Activated CD4-positive, alpha-beta T cell treated with anti-CD3 and anti-CD28 coated beads, Interleukin-2, amount 50 U/mL, for 48 hours (primary cell): ENCODE measurements around the gene TRAF7.
"Not testable (repeated sequence)": the region's sequence is repeated elsewhere in the genome, so short reads cannot be mapped to it uniquely, and the experiment has no call there.

Experiments
- DNase-seq, 2 experiments: peaks; one replicate each; pipeline ENCODE4 v3.0.0-alpha.2; 2020

TRAF7 gene

DNA sequence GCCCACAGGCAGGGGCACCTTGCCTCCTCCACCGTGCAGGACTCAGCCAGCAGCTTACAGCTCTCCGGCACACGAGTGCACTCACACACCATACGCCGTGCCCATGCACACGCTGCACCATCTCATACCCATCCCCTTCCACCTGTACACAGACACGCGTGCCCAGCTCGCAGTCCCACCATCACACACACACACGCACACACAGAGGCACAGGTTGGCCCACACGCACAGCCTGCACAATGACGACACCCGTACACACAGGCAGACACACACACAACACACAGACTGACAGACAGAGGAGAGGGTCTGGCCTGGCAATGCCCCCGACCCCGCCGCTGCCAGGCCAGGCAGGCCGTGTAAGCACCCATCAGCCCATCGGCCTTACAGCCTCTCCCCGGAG, 28.8 kb downstream of the TRAF7 start:
- no peak for DNase-seq

DNA sequence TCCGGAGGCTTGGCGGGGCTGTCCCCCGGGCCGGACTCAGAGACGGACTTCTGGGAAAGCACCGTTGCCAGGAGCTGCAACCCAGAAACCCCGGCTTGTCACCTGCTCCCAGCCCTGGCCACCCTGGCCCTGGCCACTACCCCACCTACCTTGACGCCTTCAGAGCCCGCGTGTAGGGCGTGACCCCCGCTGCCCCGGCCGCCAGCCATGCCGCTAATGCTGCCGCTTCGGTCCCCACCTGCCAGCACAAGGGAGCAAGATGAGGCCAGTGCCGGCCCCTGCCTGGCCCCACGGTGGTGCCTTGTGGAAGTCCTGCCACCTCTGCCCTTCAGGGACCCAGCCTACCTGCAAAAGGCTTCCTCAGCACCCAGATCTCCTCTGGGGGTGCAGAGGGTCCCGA, 29.4 kb downstream of the TRAF7 start:
- DNase-seq = no peak

DNA sequence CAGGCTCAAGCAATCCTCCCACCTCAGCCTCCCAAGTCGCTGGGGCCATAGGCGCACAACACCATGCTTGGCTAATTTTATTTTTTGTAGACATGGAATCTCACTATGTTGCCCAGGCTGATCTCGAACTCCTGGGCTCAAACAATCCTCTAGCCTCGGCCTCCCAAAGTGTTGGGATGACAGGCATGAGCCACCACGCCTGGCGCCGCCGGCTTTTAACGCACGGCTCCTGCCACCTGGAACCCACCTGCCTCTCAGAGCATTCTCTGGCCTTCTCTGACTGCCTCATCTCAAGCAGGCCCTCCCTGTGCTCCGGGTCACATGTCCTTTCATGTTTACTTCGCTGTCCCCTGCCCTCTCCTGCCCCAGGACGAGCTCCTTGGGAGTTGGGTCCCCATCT, 30.5 kb downstream of the TRAF7 start:
- no peak for DNase-seq

DNA sequence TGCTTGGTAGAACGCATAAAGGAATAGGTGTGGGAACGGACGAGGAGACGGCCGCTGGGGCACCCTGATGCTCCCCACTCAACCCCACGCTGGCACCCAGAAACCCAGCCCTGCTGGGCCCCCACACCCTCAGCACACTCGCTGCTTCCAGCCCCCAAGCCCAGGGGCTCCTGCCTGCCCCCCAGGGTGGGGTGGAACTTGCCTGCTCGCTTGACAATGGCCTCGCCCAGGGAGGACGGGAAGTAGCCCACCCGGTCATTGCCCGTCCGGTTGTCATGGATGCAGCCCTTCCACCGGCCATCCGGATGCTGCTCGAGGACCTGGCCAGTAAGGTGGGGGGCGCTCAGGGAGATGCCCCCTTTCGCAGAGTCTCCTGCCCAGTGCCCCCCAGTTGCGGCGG, 30.9 kb downstream of the TRAF7 start:
- DNase-seq = no peak

DNA sequence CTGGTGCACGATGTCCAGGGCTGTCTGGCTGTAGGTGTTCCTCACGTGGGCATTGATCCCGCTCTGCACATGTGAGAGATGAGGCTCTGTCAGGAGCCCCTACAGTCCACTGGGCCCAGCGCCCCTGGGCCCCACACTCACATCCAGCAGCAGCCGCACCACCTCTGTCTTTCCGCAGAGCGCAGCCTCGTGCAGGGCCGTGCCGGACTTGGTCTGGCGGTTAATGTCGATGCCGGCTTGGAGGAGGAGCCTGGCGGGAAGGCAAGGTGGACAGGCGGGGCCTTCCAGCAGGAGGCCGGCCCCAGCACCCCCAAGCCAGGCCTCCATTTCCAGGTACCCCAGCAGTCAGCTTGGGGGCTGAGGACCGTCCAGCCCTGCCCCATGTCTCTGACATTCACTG, 31.6 kb downstream of the TRAF7 start:
- no peak for DNase-seq

DNA sequence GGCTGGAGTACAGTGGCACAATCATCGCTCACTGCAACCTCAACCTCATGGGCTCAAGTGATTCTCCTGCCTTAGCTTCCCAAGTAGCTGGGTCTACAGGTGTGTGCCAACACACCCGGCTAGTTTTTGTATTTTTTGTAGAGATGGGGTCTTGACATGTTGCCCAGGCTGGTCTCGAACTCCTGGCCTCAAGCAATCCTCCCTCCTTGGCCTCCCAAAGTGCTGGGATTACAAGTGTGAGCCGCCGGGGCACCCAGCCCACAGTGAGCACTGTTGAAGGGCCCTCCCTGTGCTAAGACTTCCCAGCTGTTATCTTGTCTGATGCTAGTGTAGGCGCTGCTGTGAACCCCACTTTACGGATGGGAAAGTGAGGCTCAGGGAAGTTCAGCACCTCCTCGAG, 32.8 kb downstream of the TRAF7 start:
- DNase-seq = no peak

DNA sequence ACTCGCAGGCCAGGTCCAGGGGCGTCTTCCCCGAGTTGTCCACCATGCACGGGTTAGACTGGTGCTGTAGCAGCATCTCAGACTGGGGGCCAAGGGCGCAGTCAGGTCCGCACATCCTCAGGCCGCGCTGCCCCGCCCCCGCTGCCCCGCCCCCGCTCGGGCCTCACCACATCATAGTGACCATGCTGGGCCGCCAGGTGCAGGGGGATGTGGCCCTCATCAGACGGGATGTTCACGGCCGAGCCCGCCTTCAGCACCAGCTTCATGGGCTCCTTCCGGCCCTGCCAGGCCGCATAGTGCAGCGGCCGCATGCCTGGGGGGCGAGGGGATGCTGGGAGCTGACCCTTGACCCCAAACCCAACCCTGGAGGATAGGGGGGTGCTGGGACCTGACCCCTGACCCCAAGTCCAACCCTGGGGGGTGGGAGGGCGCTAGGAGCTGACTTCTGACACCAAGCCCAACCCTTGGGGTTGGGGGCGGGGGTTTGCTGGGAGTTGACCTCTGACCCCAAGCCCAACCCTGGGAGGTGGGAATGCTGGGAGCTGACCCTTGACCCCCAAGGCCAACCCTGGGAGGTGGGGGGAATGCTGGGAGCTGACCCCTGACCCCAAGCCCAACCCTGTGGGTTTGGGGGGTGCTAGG, 33.8 kb downstream of the TRAF7 start:
- no peak for DNase-seq

DNA sequence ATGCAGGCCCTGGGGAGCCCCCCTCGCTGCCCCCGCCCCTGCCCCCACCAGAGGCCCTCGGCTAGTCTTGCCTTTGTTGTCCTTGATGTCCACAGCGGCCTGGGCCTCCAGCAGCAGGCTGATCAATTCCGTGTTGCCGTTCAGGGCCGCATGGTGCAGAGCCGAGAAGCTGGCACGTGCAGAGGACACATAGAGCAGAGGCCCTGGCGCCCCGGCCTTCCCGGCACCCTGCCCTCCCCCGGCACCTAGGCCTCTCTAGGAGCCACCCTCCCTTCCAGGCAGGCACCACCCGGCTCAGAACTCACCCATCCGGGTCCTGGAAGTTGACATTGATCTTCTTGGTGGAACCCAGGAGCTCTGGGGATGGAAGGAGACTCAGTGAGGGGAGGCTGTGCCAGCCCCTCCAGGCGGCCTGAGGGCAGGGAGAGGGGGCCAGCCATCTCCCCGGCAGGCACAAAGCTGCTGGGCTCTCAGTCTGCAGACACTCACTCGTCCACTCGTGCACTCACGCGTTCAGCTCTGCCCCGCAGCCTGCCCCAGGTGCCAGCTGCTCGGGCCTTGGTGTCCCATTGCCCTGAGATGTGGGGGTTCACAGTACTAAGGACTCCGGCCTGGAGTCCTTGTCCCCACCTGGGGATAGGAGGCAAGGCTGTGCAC, 34.5 kb downstream of the TRAF7 start:
- DNase-seq = no peak

DNA sequence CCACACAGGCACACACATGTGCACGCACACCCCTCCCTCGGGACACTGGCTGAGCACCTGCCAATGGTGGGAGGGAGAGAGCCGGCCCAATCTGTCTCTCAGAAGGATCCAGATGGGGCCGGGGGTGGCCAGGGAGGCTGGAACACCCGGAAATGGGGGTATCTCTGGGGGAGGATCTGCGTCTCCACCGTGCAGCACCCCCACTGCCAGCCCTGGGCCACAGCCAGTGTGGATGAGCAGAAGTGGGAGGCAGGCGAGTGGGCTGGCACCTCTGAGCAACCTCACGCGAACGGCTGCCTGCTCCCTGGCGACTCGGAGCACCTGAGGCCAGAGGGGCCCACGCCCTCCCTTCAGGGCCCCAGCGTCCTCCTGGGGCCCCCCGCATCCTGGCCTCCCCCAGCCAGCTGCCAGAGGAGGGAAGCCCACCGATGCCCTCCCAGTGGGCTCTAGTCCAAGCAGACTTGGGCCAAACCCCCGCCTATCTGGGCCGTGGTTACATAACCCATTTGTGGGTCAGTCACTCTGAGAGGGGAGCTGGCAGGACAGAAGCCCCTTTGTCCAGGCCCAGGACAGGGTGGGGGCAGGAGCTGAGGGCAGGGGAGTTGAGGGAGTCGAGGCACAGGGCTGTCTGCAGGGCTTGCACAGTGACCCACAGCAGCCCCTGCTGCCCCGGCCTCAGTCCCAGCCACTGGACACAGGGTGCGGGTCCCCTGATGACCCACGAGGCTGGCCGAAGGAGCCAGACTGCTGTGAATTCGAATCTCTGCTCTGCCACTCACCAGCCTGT, 35.3 kb downstream of the TRAF7 start:
- DNase-seq = no peak

DNA sequence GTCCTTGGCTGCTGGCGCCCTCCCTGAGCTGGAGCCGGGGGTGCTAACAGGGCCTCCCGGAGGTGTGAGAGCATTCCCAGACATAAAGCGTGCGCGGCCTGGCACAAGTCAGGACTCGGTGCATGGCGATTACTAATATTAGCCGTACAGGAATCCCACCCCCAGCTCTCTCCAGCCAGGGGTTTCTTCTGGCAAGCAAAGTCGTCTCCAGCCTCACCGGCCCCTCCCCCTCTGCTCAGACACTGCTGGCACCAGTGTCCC, 35.8 kb downstream of the TRAF7 start:
- no peak for DNase-seq

DNA sequence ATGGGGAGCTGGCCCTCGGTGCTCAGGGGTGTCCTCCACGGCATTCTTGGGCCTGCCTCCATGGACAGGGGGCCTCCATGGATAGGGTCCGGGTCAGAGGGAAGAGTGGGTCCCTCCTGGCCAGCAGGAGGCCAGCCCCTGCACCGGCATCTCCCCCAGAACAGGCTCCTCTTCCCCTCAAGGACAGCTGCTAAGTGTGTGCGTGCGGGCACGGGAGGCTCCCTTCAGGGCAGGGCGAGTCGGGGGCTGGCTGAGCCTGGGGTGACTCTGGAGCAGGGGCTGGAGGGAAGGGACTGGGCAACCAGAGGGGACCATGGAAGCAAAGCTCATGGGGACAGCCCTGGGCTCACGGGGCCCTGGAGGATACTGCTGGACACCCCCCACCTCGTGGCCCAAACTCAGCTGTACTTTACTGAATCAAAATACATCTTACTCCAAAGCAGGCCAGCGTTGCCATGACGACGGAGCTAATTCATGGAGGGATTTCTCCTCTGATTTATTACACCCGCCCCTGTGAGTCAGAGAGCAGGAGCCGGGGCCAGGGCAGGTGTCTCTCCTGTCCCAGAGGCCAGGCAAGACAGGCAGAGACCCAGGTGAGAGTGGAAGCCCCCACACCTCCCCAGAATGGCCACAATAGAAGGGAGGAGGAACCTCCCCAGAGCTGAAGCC, 38.7 kb downstream of the TRAF7 start:
- no peak for DNase-seq

DNA sequence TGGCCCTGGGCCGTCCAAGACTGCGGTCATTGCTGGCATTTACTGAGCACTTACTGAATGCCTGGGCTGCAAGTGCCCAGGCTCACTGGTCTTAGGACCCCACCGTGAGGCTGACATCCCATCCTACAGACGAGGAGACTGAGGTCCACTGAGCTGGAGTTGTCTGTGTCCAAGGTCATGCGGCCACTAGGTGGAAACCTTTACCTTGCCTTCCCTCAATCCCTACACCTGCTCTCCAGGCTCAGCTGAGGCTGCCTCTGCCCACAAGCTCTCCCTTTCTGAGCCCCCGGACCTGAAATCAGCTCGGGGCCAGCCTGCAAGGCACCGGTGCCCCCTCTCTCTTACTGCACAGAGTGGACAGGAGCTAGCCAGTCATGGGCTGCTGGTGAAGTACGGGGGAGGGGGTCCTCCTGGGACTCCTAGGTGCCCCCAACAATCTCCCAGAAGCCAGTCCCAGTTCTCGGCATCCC, 39.3 kb downstream of the TRAF7 start:
- DNase-seq = peak; percentile 52 to 61

DNA sequence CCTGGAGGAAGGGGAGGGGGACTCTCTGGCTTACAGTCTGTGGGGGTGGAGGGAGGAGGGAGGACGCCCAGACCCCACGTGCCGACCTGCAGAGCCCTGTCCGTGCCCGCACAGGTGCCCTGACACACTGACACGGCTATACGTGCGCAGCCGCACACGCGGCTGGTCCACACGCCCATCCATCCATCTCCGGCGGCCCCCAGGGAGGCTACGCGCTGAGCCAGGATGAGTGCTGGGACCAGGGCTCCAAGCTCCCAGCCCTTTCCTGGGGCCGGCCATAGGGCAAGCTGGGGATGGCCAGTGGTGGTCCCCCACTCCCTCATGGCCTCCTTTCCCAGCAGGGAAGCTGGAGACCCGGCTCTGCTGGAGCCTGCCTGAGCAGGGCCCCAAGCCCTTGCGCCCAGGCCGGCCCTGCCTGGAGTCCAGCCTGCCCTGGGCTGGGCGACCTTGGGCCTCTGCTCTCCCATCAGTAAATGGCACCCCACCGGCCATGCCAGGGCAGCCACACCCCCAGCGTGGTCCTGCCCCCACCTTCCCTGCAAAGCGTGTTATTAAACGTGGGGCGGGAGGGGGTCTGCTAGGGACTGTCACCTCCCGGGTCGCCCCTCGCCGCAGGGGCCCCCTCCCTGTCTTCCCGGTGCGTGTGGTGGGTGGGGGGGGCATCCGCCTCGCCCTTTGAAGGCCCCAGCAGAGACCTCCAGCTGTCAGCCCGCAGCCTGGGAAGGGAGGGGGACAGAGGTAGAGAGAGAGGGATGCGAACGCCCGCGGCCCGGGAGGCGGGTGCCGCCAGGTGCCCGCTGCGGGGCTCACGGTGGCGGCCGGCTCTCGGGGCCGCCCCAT, 40.0 kb downstream of the TRAF7 start:
- no peak for DNase-seq

DNA sequence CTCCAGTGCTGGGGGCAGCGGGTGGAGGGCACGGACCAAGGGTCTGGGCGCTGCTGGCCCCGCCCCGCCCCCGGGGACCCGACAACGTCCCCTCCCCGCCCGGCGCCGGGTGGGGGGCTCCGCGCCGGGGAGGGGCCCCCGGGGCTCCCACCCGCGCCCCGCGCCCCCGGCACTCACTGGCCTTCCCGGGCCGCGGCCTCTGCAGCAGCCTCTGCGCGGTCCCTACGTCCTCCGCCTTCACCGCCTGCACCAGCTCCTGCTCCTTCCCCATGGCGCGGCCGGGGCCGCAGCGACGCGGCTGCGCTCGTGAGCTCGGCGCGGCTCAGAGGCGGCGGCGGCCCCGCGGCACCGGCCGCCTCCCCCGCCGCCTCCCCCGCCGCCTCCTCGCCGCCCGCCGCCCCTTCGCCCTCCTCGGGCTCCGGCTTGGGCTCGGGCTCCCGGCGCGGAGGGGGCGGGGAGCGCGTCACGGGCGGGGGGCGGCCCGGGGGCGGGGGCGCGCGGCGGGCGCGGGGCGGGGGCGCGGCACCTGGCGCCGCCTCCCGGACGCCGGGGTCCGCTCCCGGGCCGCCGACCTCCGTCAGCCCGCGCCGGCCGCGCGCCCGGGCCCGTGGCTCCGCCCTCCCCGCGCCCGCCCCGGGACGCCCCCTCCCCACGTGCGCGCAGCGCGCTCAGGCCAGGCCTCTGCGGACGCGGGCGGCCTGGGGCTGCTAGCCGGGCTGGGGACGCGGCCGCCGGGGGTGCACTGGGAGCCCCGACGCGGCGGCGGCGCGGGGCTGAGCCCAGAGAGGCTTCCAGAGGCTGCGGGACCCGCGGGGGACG, 40.8 kb downstream of the TRAF7 start, which contains the start of gene CASKIN1:
Gene CASKIN1, minus strand, starts transcription at position 444 of the 819 bp plus-strand sequence. Its CDS starts 173 bp downstream, at position 271.
- no peak for DNase-seq

DNA sequence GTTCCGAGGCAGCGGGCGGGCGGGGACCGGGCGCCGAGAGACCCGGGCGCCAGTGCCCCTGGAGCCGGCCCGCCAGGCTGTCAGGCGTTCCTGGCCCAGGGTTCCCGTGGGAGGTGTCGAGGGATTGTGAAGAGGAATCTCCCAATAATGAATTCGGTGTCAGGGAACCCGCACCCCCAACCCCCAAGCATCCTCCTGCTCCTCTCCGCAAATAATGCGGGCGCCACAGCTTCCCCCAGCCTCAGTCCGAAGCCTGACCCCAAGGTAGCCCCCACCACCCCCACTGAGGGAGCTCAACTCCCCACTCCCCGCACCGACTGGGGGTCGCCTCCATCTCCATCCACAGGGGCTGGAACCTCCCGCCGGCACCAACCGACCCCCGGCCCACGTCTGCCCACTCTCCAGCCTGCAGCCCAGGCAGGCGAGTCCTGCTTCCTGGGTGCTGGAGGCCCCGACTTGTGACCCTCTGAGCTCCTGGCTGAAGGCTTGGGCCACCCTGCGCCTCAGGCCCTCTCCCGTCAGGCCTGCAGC, 41.5 kb downstream of the TRAF7 start:
- DNase-seq = no peak

DNA sequence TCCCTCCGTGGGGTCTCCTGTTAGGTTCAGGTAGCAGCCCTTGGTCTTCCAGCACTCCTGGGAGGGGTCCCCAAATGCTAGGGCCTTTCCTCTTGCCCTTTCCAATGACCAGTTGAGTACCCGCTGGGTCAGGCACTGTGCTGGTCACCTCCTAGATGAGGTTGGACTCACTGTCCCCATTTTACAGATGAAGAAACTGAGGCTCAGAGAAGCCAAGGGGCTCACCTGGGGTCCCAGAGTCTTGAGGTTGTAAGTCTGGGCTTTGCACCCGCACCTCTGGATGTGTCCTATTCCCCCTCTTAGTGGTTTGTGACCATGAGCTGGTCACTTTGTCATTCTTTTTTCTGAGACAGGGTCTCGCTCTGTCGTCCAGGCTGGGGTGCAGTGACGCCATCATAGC, 42.2 kb downstream of the TRAF7 start:
- no peak for DNase-seq

DNA sequence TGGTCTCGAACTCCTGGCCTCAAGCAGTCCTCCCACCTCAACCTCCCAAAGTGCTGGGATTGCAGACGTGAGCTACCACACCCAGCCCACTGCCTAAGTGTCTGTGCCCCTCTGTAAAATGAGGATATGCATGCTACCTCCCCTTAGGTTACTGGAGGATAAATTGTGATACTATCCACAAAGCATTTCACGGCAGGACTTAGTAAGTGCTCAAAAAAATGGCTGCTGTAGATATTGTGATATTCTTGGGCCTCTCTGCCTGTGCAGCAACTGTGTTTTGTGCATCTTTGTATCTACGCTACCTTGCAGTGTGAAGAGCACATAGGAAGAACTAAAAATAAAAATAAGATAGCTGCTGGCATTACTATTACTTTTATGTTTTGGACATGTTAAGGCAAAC, 42.7 kb downstream of the TRAF7 start:
- DNase-seq = no peak

DNA sequence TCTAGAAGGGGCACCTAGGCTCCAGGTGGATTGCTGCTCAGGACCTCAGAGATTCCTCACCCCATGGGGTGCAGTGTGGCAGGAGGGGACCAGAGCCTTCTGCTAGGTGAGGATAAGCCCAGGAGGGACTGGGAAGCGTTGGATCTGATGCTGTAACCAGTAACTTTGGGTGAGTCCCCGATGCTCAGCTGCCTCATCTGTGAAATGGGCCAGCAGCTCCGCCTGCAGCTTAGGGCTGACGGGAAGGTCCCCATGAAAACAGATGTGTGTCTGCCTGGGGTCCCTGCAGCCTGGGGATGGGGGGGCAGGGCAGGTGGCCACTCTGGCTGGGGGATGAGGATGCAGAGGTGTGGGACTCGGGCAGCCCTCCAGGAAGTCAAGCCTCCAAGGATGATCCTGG, 43.5 kb downstream of the TRAF7 start:
- no peak for DNase-seq

DNA sequence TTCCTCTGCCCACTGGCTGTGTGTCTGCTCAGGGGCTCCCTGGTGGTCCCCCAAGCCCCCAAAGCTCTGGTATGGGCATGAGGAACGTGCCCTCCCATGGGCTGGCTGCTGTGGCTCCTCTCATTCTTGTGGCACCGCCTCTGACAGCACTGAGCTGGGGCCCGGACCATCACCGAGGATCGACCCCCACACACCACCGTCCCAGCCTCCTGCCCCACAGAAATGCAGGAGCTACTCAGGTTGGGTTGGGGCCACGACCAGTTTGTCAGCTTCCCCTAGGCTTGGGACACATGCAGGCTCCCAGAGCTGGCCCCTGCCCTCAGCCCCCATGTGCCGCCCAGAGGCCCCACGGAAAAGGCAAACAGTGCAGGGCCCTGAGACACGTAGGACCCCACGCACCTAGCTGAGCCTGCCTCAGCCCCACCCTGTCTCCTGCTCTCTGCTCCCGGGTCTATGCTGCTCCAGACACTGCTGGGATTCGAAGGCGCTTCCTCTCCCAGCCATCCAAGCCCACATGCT, 44.1 kb downstream of the TRAF7 start:
- DNase-seq = no peak

DNA sequence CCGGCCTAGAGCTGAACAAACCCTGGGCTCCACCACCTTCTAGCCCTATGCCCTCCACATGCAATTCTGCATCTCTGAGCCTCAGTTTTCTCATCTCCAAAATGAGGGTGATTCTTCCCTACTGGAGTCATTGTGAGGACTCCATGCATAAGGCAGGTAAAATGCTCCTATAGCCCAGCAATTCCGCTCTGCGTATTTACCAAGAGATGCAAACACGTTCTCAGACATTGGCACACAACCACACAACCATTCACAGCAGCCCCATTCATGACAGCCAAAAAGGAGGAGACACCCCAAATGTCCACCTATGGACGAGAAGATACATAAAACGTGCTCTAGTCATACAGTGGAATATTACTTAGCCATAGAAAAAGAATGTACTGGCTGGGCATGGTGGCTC, 44.7 kb downstream of the TRAF7 start:
- no peak for DNase-seq

DNA sequence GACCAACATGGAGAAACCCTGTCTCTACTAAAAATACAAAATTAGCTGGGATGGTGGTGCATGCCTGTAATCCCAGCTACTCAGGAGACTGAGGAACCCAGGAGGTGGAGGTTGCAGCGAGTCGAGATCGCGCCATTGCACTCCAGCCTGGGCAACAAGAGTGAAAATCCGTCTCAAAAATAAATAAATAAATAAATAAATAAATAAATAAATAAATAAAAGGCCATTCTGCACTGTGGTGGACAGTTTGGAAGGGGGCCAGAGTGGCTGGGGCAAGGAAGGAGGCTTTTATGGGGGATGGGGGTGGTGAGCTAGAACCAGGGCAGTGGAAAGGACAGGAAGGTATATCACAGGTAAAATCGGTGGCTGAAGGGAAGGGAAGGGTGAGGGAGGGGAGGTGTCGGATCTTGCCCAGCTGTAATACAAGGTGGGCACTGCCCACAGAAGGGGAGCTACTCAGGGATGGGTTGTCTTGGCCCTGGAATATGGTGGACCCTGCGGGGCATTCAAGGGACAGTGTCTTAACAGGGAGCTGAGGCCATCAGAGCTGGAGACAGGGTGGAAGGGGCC, 47.6 kb downstream of the TRAF7 start:
- not testable (repeated sequence) for DNase-seq
